Activated CD8-positive, alpha-beta memory T cell treated with anti-CD3 and anti-CD28 coated beads, Interleukin-2, amount 50 U/mL, for 24 hours (primary cell): ENCODE results near the gene SUN3.
A peak's percentile ranks its signal among the peaks of the same experiment; 100 is the strongest.

ENCODE experiments used
- DNase-seq: peaks from one replicate; pipeline ENCODE4 v3.0.0-alpha.2; 2020; ENCODE audit errors: extremely low read depth

Gene SUN3

GRCh38 chr7:47979145-47979831 is 49.6 kb downstream of the SUN3 start, which contains the start of gene HUS1:
HUS1 (minus strand) TSS chr7:47979615; CDS start chr7:47979519, 96 bp downstream.
- peak; percentile 81 for DNase-seq

GRCh38 chr7:47978790-47979144 is 50.1 kb downstream of the SUN3 start:
- no peak for DNase-seq

- no peak for DNase-seq
These were observed 55.2 kb downstream of the SUN3 start for GRCh38 chr7:47973739-47974138.

GRCh38 chr7:47970761-47971160 is 58.1 kb downstream of the SUN3 start:
- no peak for DNase-seq

- peak; percentile 20 for DNase-seq
These were observed 59.8 kb downstream of the SUN3 start for GRCh38 chr7:47968847-47969774.

GRCh38 chr7:47967708-47968107 is 61.2 kb downstream of the SUN3 start:
- DNase-seq: no peak

GRCh38 chr7:47967123-47967522 is 61.8 kb downstream of the SUN3 start:
- DNase-seq: no peak

GRCh38 chr7:47965456-47965855 is 63.5 kb downstream of the SUN3 start:
- no peak for DNase-seq

- DNase-seq: no peak
These were observed 66.6 kb downstream of the SUN3 start for GRCh38 chr7:47962262-47962661.

GRCh38 chr7:47957156-47957555 is 71.8 kb downstream of the SUN3 start:
- no peak for DNase-seq

GRCh38 chr7:47956220-47956619 is 72.7 kb downstream of the SUN3 start:
- DNase-seq: no peak

- no peak for DNase-seq
These were observed 74.5 kb downstream of the SUN3 start for GRCh38 chr7:47954231-47954911.

- no peak for DNase-seq
These were observed 75.1 kb downstream of the SUN3 start for GRCh38 chr7:47953822-47954221.

GRCh38 chr7:47952224-47952623 is 76.7 kb downstream of the SUN3 start:
- no peak for DNase-seq

GRCh38 chr7:47951374-47951773 is 77.5 kb downstream of the SUN3 start:
- no peak for DNase-seq

- no peak for DNase-seq
These were observed 78.2 kb downstream of the SUN3 start for GRCh38 chr7:47950714-47951113.

GRCh38 chr7:47949703-47950102 is 79.2 kb downstream of the SUN3 start:
- no peak for DNase-seq

- no peak for DNase-seq
These were observed 80.6 kb downstream of the SUN3 start, which contains the start of gene PKD1L1 for GRCh38 chr7:47948141-47948790. PKD1L1 (minus strand) TSS chr7:47948466; CDS start chr7:47948440, 26 bp downstream.

- no peak for DNase-seq
These were observed 81.6 kb downstream of the SUN3 start for GRCh38 chr7:47947355-47947749.

GRCh38 chr7:47946581-47947354 is 82.1 kb downstream of the SUN3 start:
- no peak for DNase-seq
